H1 (cell line): ENCODE results near the gene NCOA6. TPM values are rescaled to one million over a fixed set of nuclear protein-coding genes. Genes with fewer than 3 reads are reported as not detected.

Source experiments
- CTCF ChIA-PET: fragments of 300-600 bp; sonication (Branson Sonifier 250); formaldehyde crosslinking; loops from one replicate; lab custom pipeline; 2021; ENCODE audit not compliant: partially characterized antibody; lab: Charles Lee
- POLR2A ChIA-PET: fragments of 300-600 bp; sonication (Branson Sonifier 250); formaldehyde crosslinking; loops from one replicate; lab custom pipeline; 2021; ENCODE audit warnings: inconsistent platforms; ENCODE audit not compliant: partially characterized antibody; lab: Charles Lee
- DNase-seq, 2 experiments: peaks; one replicate each; pipeline versions ENCODE4 v3.0.0 to v3.0.0-alpha.2; 2010 to 2022; ENCODE audit warnings: low spot score in 2 of 2, low read depth in 1 of 2, mixed read lengths in 1 of 2
- FAIRE-seq: peaks from 2 replicates; lab custom pipeline; 2011; peaks lifted over from hg19 to GRCh38; lab: Jason Lieb, UNC
- H2AFZ ChIP-seq: 2 replicates; pipeline ENCODE4 v1.8.1; 2012; ENCODE audit warnings: low read length, inconsistent platforms
- H2AK5ac ChIP-seq: 2 replicates; pipeline ENCODE4 v1.6.1; 2013; ENCODE audit warnings: low read depth, low read length
- H2BK120ac ChIP-seq: replicated peaks from 2 replicates; pipeline ENCODE3; 2013; ENCODE audit warnings: low read depth, low read length, inconsistent platforms
- H2BK12ac ChIP-seq: 2 replicates; pipeline ENCODE4 v1.6.1; 2013; ENCODE audit warnings: low read depth, low read length
- H2BK15ac ChIP-seq: 2 replicates; pipeline ENCODE4 v1.6.1; 2013; ENCODE audit warnings: low read length
- H2BK20ac ChIP-seq: 2 replicates; pipeline ENCODE4 v1.6.1; 2013; ENCODE audit warnings: low read length
- H2BK5ac ChIP-seq: 2 replicates; pipeline ENCODE4 v1.6.1; 2013; ENCODE audit warnings: low read depth, low read length
- H3K14ac ChIP-seq: 2 replicates; pipeline ENCODE4 v1.6.1; 2013; ENCODE audit warnings: inconsistent platforms; ENCODE audit not compliant: insufficient read length
- H3K18ac ChIP-seq: 2 replicates; pipeline ENCODE4 v1.6.1; 2013; ENCODE audit warnings: low read length; ENCODE audit errors: extremely low read depth
- H3K23ac ChIP-seq: 2 replicates; pipeline ENCODE4 v1.6.1; 2013; ENCODE audit warnings: inconsistent platforms; ENCODE audit not compliant: insufficient read length
- H3K23me2 ChIP-seq: 2 replicates; pipeline ENCODE4 v1.6.1; 2013; ENCODE audit warnings: low read depth, low read length
- H3K27ac ChIP-seq: 2 replicates; pipeline ENCODE4 v1.6.1; 2011; ENCODE audit warnings: low read depth, low read length, inconsistent platforms
- H3K27me3 ChIP-seq, 4 experiments: replicated peaks in 1 of 4; 1 replicate in 1 of 4; 2 replicates in 3 of 4; pipeline versions ENCODE4 v1.6.1 to v1.8.1; 2011 to 2013; ENCODE audit warnings: low read length in 3 of 4, mild to moderate bottlenecking in 3 of 4, inconsistent platforms in 2 of 4, mixed read lengths in 2 of 4, moderate library complexity in 1 of 4; ENCODE audit not compliant: control insufficient read depth in 3 of 4, insufficient read depth in 3 of 4; ENCODE audit errors: extremely low read depth in 1 of 4
- H3K36me3 ChIP-seq, 4 experiments: 2 replicates each; pipeline versions ENCODE4 v1.6.1 to v1.8.1; 2011 to 2013; ENCODE audit warnings: mild to moderate bottlenecking in 4 of 4, low read length in 3 of 4, moderate library complexity in 2 of 4, control low read depth in 1 of 4, inconsistent platforms in 1 of 4; ENCODE audit not compliant: insufficient read depth in 4 of 4, control insufficient read depth in 2 of 4
- H3K4ac ChIP-seq: replicated peaks from 2 replicates; pipeline ENCODE3; 2013; ENCODE audit warnings: low read length, low read depth, mixed read lengths, inconsistent platforms; ENCODE audit not compliant: insufficient read length
- H3K4me1 ChIP-seq, 4 experiments: replicated peaks in 1 of 4; 1 replicate in 1 of 4; 2 replicates in 3 of 4; pipeline versions ENCODE4 v1.6.1 to v1.8.1; 2011 to 2013; ENCODE audit warnings: low read length in 3 of 4, inconsistent platforms in 2 of 4, mixed read lengths in 1 of 4; ENCODE audit not compliant: insufficient read depth in 4 of 4, control insufficient read depth in 3 of 4
- H3K4me2 ChIP-seq, 2 experiments: 2 replicates each; pipeline versions ENCODE4 v1.6.1 to v1.8.1; 2011 to 2013; ENCODE audit warnings: low read depth in 2 of 2, low read length in 2 of 2, control low read depth in 1 of 2, inconsistent platforms in 1 of 2, mild to moderate bottlenecking in 1 of 2; ENCODE audit not compliant: insufficient read depth in 1 of 2
- H3K4me3 ChIP-seq, 4 experiments: fragments of 200-600, 300-600 bp in 1 of 4; sonication (generic), shearing (Covaris generic), sonication (Bioruptor Twin) in 1 of 4; 2 replicates each; pipeline versions ENCODE4 v1.5.1 to v1.8.1; 2011 to 2016; ENCODE audit warnings: low read length in 4 of 4, low read depth in 3 of 4, control low read depth in 2 of 4, inconsistent platforms in 2 of 4, mild to moderate bottlenecking in 2 of 4, mixed read lengths in 1 of 4, moderate library complexity in 1 of 4; ENCODE audit not compliant: insufficient read depth in 2 of 4; ENCODE audit errors: extremely low read depth in 1 of 4
- H3K56ac ChIP-seq: replicated peaks from 2 replicates; pipeline ENCODE3; 2013; ENCODE audit warnings: low read depth, mild to moderate bottlenecking, mixed read lengths, low read length, inconsistent platforms; ENCODE audit not compliant: insufficient read length
- H3K79me1 ChIP-seq: 2 replicates; pipeline ENCODE4 v1.6.1; 2013; ENCODE audit warnings: low read depth, low read length, control low read depth
- H3K79me2 ChIP-seq, 2 experiments: 2 replicates each; pipeline versions ENCODE4 v1.6.1 to v1.8.1; 2012 to 2013; ENCODE audit warnings: low read length in 2 of 2, mild to moderate bottlenecking in 2 of 2, inconsistent platforms in 1 of 2; ENCODE audit not compliant: insufficient read depth in 2 of 2, control insufficient read depth in 1 of 2
- H3K9ac ChIP-seq, 4 experiments: replicated peaks in 1 of 4; 1 replicate in 1 of 4; 2 replicates in 3 of 4; pipeline versions ENCODE4 v1.6.1 to v1.8.1; 2011 to 2013; ENCODE audit warnings: low read depth in 3 of 4, low read length in 3 of 4, control low read depth in 2 of 4, mild to moderate bottlenecking in 2 of 4, moderate library complexity in 2 of 4, inconsistent platforms in 1 of 4; ENCODE audit errors: extremely low read depth in 1 of 4
- H3K9me3 ChIP-seq, 2 experiments: 2 replicates each; pipeline versions ENCODE4 v1.6.1 to v1.8.1; 2012 to 2013; ENCODE audit warnings: mild to moderate bottlenecking in 2 of 2, moderate library complexity in 2 of 2, control low read depth in 1 of 2, inconsistent platforms in 1 of 2, low read depth in 1 of 2, low read length in 1 of 2, mixed read lengths in 1 of 2; ENCODE audit not compliant: insufficient read depth in 2 of 2
- H4K20me1 ChIP-seq, 2 experiments: replicated peaks in 1 of 2; 2 replicates each; pipeline versions ENCODE3 to v1.8.1; 2011 to 2013; ENCODE audit warnings: inconsistent platforms in 2 of 2, low read length in 2 of 2, mild to moderate bottlenecking in 1 of 2; ENCODE audit not compliant: insufficient read depth in 2 of 2, control insufficient read depth in 1 of 2
- H4K5ac ChIP-seq: 2 replicates; pipeline ENCODE4 v1.6.1; 2013; ENCODE audit warnings: low read length, low read depth, mixed read lengths, inconsistent platforms; ENCODE audit not compliant: insufficient read length
- H4K8ac ChIP-seq: 2 replicates; pipeline ENCODE4 v1.8.0; 2013; ENCODE audit warnings: mild to moderate bottlenecking, moderate library complexity, low read length, inconsistent platforms; ENCODE audit not compliant: insufficient read depth; ENCODE audit errors: extremely low read depth
- H4K91ac ChIP-seq: replicated peaks from 2 replicates; pipeline ENCODE3; 2013; ENCODE audit warnings: low read length, mixed read lengths, inconsistent platforms; ENCODE audit not compliant: insufficient read length
- EGR1 ChIP-seq: IDR thresholded peaks from 2 replicates; pipeline ENCODE4 v1.6.1; 2011; ENCODE audit warnings: low read depth, low read length, borderline replicate concordance
- KDM5A ChIP-seq: fragments of 200-600 bp; IDR thresholded peaks from 2 replicates; pipeline ENCODE4 v1.7.1; 2012; ENCODE audit warnings: mild to moderate bottlenecking, low read length, inconsistent platforms, mixed read lengths
- NANOG ChIP-seq: IDR thresholded peaks from 2 replicates; pipeline ENCODE4 v1.6.1; 2011; ENCODE audit warnings: low read length, low read depth, mild to moderate bottlenecking, inconsistent platforms; ENCODE audit not compliant: insufficient read depth, poor library complexity, severe bottlenecking
- PHF8 ChIP-seq: fragments of 200-600 bp; sonication (generic); conservative IDR thresholded peaks from 2 replicates; pipeline ENCODE4 v1.7.1; 2012; ENCODE audit warnings: low read depth, mild to moderate bottlenecking, inconsistent platforms, low read length, moderate library complexity
- POLR2A ChIP-seq, 2 experiments: IDR thresholded peaks; 1 replicate in 1 of 2; 2 replicates in 1 of 2; pipeline ENCODE4 v1.6.1; 2011; ENCODE audit warnings: low read depth in 2 of 2, low read length in 2 of 2, mild to moderate bottlenecking in 2 of 2; ENCODE audit errors: control extremely low read depth in 1 of 2
- POU5F1 ChIP-seq: IDR thresholded peaks from 2 replicates; pipeline ENCODE4 v1.6.1; 2011; ENCODE audit warnings: low read depth, mild to moderate bottlenecking, low read length, moderate library complexity
- RFX5 ChIP-seq: IDR thresholded peaks from 2 replicates; pipeline ENCODE4 v1.6.1; 2011; ENCODE audit warnings: low read depth, low read length, improper control_type of control experiment, borderline replicate concordance
- RXRA ChIP-seq: IDR thresholded peaks from 2 replicates; pipeline ENCODE4 v1.6.1; 2011; ENCODE audit warnings: low read depth, mild to moderate bottlenecking, low read length, moderate library complexity; ENCODE audit not compliant: insufficient read depth
- SP1 ChIP-seq: IDR thresholded peaks from 2 replicates; pipeline ENCODE4 v1.6.1; 2011; ENCODE audit warnings: low read depth, low read length
- SP2 ChIP-seq: IDR thresholded peaks from 2 replicates; pipeline ENCODE4 v1.6.1; 2012; ENCODE audit warnings: mild to moderate bottlenecking, low read length, inconsistent platforms
- TAF7 ChIP-seq: optimal IDR thresholded peaks from 2 replicates; pipeline ENCODE3; 2011; ENCODE audit warnings: low read depth, mild to moderate bottlenecking, inconsistent platforms, low read length, moderate library complexity, borderline replicate concordance
- TCF12 ChIP-seq: IDR thresholded peaks from 2 replicates; pipeline ENCODE4 v1.6.1; 2011; ENCODE audit warnings: low read depth, mild to moderate bottlenecking, low read length
- USF2 ChIP-seq: IDR thresholded peaks from 2 replicates; pipeline ENCODE4 v1.6.1; 2011; ENCODE audit warnings: low read length, improper control_type of control experiment
- WGBS, 2 experiments: shearing (Covaris generic) in 1 of 2; methylation state at CpG; one replicate each; pipeline versions ENCODE4 v1.1.6 to v1.1.7; 2013 to 2015; ENCODE audit warnings: low lambda C conversion rate in 2 of 2, mixed read lengths in 2 of 2, inconsistent platforms in 1 of 2, low coverage in 1 of 2, missing lambda C conversion rate in 1 of 2; ENCODE audit not compliant: insufficient replicate concordance in 2 of 2, insufficient coverage in 1 of 2, insufficient read length in 1 of 2; ENCODE audit errors: extremely low coverage in 1 of 2, missing lambda C conversion rate in 1 of 2; 5-methylcytosine and 5-hydroxymethylcytosine counted together
- polyA plus RNA-seq, 7 experiments: library from polyadenylated mRNA; depleted of rRNA in 3 of 7; stranded (reverse) in 5 of 7; unstranded in 2 of 7; fragments of >200 nt in 5 of 7; fragments of 200-250 nt in 2 of 7; gene quantifications; 1 replicate in 5 of 7; 2 replicates in 1 of 7; 4 replicates in 1 of 7; pipeline versions ENCODE4 v1.2.1 to v1.2.3, GENCODE V29; 2011 to 2013; ENCODE audit warnings: missing spikeins in 2 of 7, mixed read lengths in 2 of 7
- total RNA-seq: library from RNA; stranded (reverse); fragmentation: NEBNext Ultra II Directional; extraction: Animal tissue kit (Norgen Biotek cat#: 25700); gene quantifications from 2 replicates; pipeline ENCODE4 v1.2.1, GENCODE V29; 2021
- TF ChIP-seq, protein P1 (sequence below): IDR thresholded peaks from 2 replicates; pipeline ENCODE4 v1.6.1; 2012; ENCODE audit warnings: inconsistent platforms

NCOA6 gene
- total and polyA plus RNA-seq, 2 of the 8 experiments (the other 6 are each of a cell fraction or from before 2014, with no cell fraction given), result 9.0 to 9.5 TPM

DNA sequence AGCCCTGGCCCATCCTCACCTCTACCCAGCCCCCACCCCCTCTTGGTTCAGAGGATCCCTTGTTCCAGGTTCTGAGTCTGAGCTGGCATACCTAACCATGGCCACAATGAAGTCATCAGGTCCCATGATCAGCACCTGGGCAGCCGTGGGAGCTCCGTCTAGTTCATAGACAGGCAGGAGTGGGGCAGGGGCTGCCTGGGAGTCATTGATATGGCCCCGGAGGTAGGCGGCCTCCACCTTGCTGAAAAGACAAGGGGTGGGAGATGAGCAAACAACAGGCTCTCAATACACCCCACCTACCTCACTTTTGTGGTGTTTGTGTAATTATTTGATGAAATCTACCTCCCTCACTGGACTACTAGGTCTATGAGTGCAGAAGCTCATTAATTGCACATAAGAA lies 26.8 kb upstream of the NCOA6 start:
- Histone ChIP-seq H3K4me2 (no peak overlapping the region), H2BK12ac (no peak overlapping the region), H3K9me3 (no peaks in the 10 kb centered on the region), H3K23me2 (no peaks in the 10 kb centered on the region; the same call in 1 of the 2 replicates), H3K4me3 (no peak overlapping the region), H3K4ac (no peak overlapping the region), H3K56ac (no peak overlapping the region), H4K8ac (no peak overlapping the region), H3K36me3 (peaks cover 2 to 26% (median 11%) of the 10 kb centered on the region in 4 experiments; a peak in 5 of 8 replicates), H4K20me1 (no peaks in the 10 kb centered on the region), H3K14ac (no peak overlapping the region), H2BK20ac (no peak overlapping the region), H3K27me3 (no peaks in the 10 kb centered on the region), H2AFZ (no peak overlapping the region), H3K4me1 (no peaks in the 10 kb centered on the region), H2BK120ac (no peak overlapping the region), H3K18ac (no peak overlapping the region), H2AK5ac (no peak overlapping the region), H4K91ac (no peak overlapping the region), H3K27ac (no peak overlapping the region), H3K79me1 (no peaks in the 10 kb centered on the region; the same call in 1 of the 2 replicates), H4K5ac (no peak overlapping the region), H3K9ac (no peak overlapping the region), H2BK5ac (no peak overlapping the region), H3K79me2 (no peaks in the 10 kb centered on the region), H3K23ac (no peak overlapping the region), H2BK15ac (no peak overlapping the region)
- no peak for DNase-seq
- 91% methylated on average over 4 of the region's 4 CpGs; no CpG with 5 or more reads in 1 of the 2 experiments for WGBS, 2 experiments
- no peak for FAIRE-seq
- POLR2A ChIA-PET, result interaction anchor here (0.7 to 1.2 kb wide), 2 partner anchors 120 to 136 kb away, joined by 3 read pairs; no protein-coding TSS in a partner anchor
- CTCF ChIA-PET, result interaction anchor here (0.7 to 1.5 kb wide), 3 partner anchors 10 to 23 kb away, joined by 3 to 7 read pairs (median 4); no protein-coding TSS in a partner anchor
- TF ChIP-seq USF2 (no peak), PHF8 (no peak), NANOG (no peak), KDM5A (no peak), RFX5 (no peak), POU5F1 (no peak), RXRA (no peak), SP1 (no peak), TCF12 (no peak), SP2 (no peak), TAF7 (no peak), EGR1 (no peak), POLR2A (IDR thresholded peaks at IDR 0.05; ENCODE audit: control extremely low read depth in 1 of 2, low read depth in 2 of 2, low read length in 2 of 2) (no peak)
- TF ChIP-seq, protein P1, sequence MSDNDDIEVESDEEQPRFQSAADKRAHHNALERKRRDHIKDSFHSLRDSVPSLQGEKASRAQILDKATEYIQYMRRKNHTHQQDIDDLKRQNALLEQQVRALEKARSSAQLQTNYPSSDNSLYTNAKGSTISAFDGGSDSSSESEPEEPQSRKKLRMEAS, result no peak
